Measurements from ENCODE around the gene RAPGEF1. TPM values are rescaled to one million over a fixed set of nuclear protein-coding genes. Genes with fewer than 3 reads are reported as not detected.

RAPGEF1 gene
- total and polyA plus RNA-seq, 2 donors (not counting 3 experiments of a cell fraction or from before 2014, with no cell fraction given) = 50.0 to 124 TPM

DNA sequence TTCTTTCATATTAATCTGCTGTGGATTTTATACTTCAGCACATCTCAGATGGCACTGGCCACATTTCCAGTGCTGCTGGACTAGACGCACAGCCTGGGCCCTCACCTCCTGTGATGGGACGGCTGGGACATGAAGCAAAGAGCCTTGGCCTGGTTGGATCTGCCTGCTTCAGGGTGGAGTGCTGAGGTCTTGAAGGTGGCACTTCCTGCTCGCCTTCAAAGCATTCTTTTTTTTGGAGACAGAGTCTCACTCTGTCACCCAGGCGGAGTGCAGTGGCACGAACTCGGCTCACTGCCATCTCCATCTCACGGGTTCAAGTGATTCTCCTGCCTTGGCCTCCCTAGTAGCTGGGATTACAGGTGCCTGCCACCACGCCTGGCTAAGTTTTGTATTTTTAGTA, 73.1 kb downstream of the RAPGEF1 start:
- H3K4me1 ChIP-seq (ENCODE audit: control insufficient read depth, extremely low read depth, insufficient read depth, low read length) = peaks cover 41% of the 10 kb centered on the region
- no peak for FAIRE-seq
- intact Hi-C loops (cut with micrococcal nuclease) (no loop called here), dilution Hi-C loops (cut with MboI; ENCODE audit: extremely low pct_ligation_motif_present, low sequenced_read_pairs) (no loop called here)
- no peak overlapping the region for H3K27ac ChIP-seq (ENCODE audit: insufficient read depth, low read depth, low read length)
- no peaks in the 10 kb centered on the region for H3K27me3 ChIP-seq (ENCODE audit: control insufficient read depth in 2 of 2, insufficient read depth in 2 of 2, low read length in 2 of 2)
- DNase-seq (ENCODE audit: low read depth, low spot score) = no peak
- H4K20me1 ChIP-seq (replicated peaks; ENCODE audit: control insufficient read depth, extremely low read depth, insufficient read depth, low read length) = no peaks in the 10 kb centered on the region
- no peak for TF ChIP-seq JUN (IDR thresholded peaks at IDR 0.05; ENCODE audit: borderline replicate concordance, insufficient read depth, insufficient read length, low read depth)
- no peak for TF ChIP-seq POLR2A (IDR thresholded peaks at IDR 0.05; ENCODE audit: low read depth, low read length)
- TF ChIP-seq FOS (IDR thresholded peaks at IDR 0.05; ENCODE audit: borderline replicate concordance, insufficient read depth, low read length) = no peak
- TF ChIP-seq GATA2 (IDR thresholded peaks at IDR 0.05; ENCODE audit: insufficient read depth, insufficient read length, low read depth, low read length) = no peak
- no peak for TF ChIP-seq EZH2 (IDR thresholded peaks at IDR 0.05; ENCODE audit: borderline replicate concordance, low read depth, low read length, severe bottlenecking)
- TF ChIP-seq MYC (IDR thresholded peaks at IDR 0.05; ENCODE audit: low read depth, low read length) = no peak
- TF ChIP-seq POLR2AphosphoS5 (IDR thresholded peaks at IDR 0.05; ENCODE audit: insufficient read depth, low read depth, low read length) = no peak
- TF ChIP-seq, protein P1, sequence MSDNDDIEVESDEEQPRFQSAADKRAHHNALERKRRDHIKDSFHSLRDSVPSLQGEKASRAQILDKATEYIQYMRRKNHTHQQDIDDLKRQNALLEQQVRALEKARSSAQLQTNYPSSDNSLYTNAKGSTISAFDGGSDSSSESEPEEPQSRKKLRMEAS (IDR thresholded peaks at IDR 0.05; ENCODE audit: insufficient read depth, insufficient read length) = no peak
- TF ChIP-seq, protein P2, sequence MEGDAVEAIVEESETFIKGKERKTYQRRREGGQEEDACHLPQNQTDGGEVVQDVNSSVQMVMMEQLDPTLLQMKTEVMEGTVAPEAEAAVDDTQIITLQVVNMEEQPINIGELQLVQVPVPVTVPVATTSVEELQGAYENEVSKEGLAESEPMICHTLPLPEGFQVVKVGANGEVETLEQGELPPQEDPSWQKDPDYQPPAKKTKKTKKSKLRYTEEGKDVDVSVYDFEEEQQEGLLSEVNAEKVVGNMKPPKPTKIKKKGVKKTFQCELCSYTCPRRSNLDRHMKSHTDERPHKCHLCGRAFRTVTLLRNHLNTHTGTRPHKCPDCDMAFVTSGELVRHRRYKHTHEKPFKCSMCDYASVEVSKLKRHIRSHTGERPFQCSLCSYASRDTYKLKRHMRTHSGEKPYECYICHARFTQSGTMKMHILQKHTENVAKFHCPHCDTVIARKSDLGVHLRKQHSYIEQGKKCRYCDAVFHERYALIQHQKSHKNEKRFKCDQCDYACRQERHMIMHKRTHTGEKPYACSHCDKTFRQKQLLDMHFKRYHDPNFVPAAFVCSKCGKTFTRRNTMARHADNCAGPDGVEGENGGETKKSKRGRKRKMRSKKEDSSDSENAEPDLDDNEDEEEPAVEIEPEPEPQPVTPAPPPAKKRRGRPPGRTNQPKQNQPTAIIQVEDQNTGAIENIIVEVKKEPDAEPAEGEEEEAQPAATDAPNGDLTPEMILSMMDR (IDR thresholded peaks at IDR 0.05; ENCODE audit: extremely low read depth in 1 of 2, insufficient read depth in 1 of 2, low read depth in 1 of 2, low read length in 2 of 2) = no peak
- no peak overlapping the region for H3K4me3 ChIP-seq (replicated peaks in 1 of 3; ENCODE audit: insufficient read depth in 1 of 3, low read depth in 1 of 3, low read length in 3 of 3)
- H3K4me2 ChIP-seq (ENCODE audit: insufficient read depth, low read length) = no peak overlapping the region
- no TSS peak for BruUV-seq (replicated peaks)
- no peaks in the 10 kb centered on the region for H3K9me1 ChIP-seq (replicated peaks; ENCODE audit: control insufficient read depth, extremely low read depth, insufficient read depth, low read length)
- CTCF ChIA-PET = interaction anchor here (1.2 to 1.6 kb wide), 2 partner anchors 76 to 593 kb away, joined by 3 to 4 read pairs; no protein-coding TSS in a partner anchor
- POLR2A ChIA-PET = no interaction called here
- H3K9ac ChIP-seq (replicated peaks; ENCODE audit: extremely low read depth, insufficient read depth, low read length) = no peak overlapping the region
- no peak overlapping the region for H2AFZ ChIP-seq (ENCODE audit: low read depth, low read length)
- H3K9me3 ChIP-seq (replicated peaks; ENCODE audit: control insufficient read depth, insufficient read depth, low read length) = no peaks in the 10 kb centered on the region
- H3K79me2 ChIP-seq (ENCODE audit: control insufficient read depth, insufficient read depth, low read length) = peaks cover 76% of the 10 kb centered on the region
- no peaks in the 10 kb centered on the region for H3K36me3 ChIP-seq (ENCODE audit: control insufficient read depth in 2 of 2, extremely low read depth in 1 of 2, insufficient read depth in 2 of 2, low read length in 2 of 2)
